K562 (cell line): Measurements from ENCODE around the gene TBRG4. TPM values are rescaled to one million over a fixed set of nuclear protein-coding genes. Genes with fewer than 3 reads are reported as not detected.
A peak's percentile ranks its signal among the peaks of the same experiment; 100 is the strongest.

Experiments
- BRF1 ChIP-seq: IDR thresholded peaks from 3 replicates; pipeline ENCODE4 v1.6.1; 2011; ENCODE audit warnings: borderline replicate concordance, mild to moderate bottlenecking; ENCODE audit not compliant: insufficient read length; ENCODE audit errors: extremely low read depth
- CHD1 ChIP-seq: fragments of 200-600 bp; sonication (generic); IDR thresholded peaks from one replicate; pipeline ENCODE4 v1.6.1; 2012; ENCODE audit warnings: mild to moderate bottlenecking, moderate library complexity, low read length, inconsistent platforms
- FOXJ2 ChIP-seq: fragments of 200-800 bp; sonication (Bioruptor generic); IDR thresholded peaks from 2 replicates; pipeline ENCODE4 v1.6.1; 2016; ENCODE audit warnings: missing genetic modification characterization, missing compliant biosample characterization
- POLR2A ChIP-seq: fragments of 450-650 bp; conservative IDR thresholded peaks from 2 replicates; pipeline ENCODE4 v1.6.1; 2016
- POLR2AphosphoS5 ChIP-seq: IDR thresholded peaks from 2 replicates; pipeline ENCODE4 v1.6.1; 2011; ENCODE audit warnings: mild to moderate bottlenecking, low read depth, low read length, moderate library complexity; ENCODE audit not compliant: control insufficient read depth, insufficient read depth
- SREBF2 ChIP-seq: sonication (generic); formaldehyde crosslinking; IDR thresholded peaks from 2 replicates; pipeline ENCODE4 v1.4.0; 2020; ENCODE audit warnings: mild to moderate bottlenecking, missing genetic modification reagents
- THRAP3 ChIP-seq: fragments of 450-650 bp; IDR thresholded peaks from 2 replicates; pipeline ENCODE4 v1.6.1; 2016; ENCODE audit warnings: mild to moderate bottlenecking, inconsistent platforms, borderline replicate concordance
- ZNF146 ChIP-seq: IDR thresholded peaks from one replicate; pipeline ENCODE4 v1.6.1; 2018; ENCODE audit warnings: missing compliant biosample characterization; ENCODE audit not compliant: unreplicated experiment
- ZNF561 ChIP-seq: fragments of 450-650 bp; formaldehyde crosslinking; conservative IDR thresholded peaks from 2 replicates; pipeline ENCODE4 v1.4.0; 2020; ENCODE audit warnings: mild to moderate bottlenecking, moderate library complexity
- ZZZ3 ChIP-seq: fragments of 450-650 bp; IDR thresholded peaks from 2 replicates; pipeline ENCODE4 v1.6.1; 2016; ENCODE audit warnings: antibody characterized with exemption, mild to moderate bottlenecking, moderate library complexity
- polyA plus RNA-seq, 8 experiments: library from polyadenylated mRNA; depleted of rRNA in 4 of 8; stranded (reverse) in 5 of 8; unstranded in 3 of 8; fragments of >200 nt; fragmentation: Nextera tagmentation in 2 of 8; fragmentation: Illumina TruSeq in 1 of 8; extraction: Ambion mirVana in 2 of 8; extraction: Trizol in 1 of 8; gene quantifications; 2 replicates each; pipeline versions ENCODE4 v1.2.1 to v1.2.3, GENCODE V29; 2011 to 2014; ENCODE audit warnings: inconsistent platforms in 1 of 8, missing spikeins in 1 of 8
- total RNA-seq, 7 experiments: library from RNA; depleted of rRNA in 6 of 7; stranded (reverse); fragments of >200 nt in 6 of 7; fragmentation: Illumina TruSeq in 2 of 7; extraction: Trizol in 2 of 7; gene quantifications; 2 replicates each; pipeline versions ENCODE4 v1.2.1 to v1.2.3, GENCODE V29; 2011 to 2021; ENCODE audit warnings: low replicate concordance in 1 of 7
- TF ChIP-seq, protein P1 (sequence below): fragments of 450-650 bp; formaldehyde crosslinking; IDR thresholded peaks from 2 replicates; pipeline ENCODE4 v1.4.0; 2020; ENCODE audit warnings: mild to moderate bottlenecking, moderate library complexity
- TF ChIP-seq, protein P2 (sequence below): fragments of 200-800 bp; sonication (Bioruptor generic); IDR thresholded peaks from 2 replicates; pipeline ENCODE4 v1.6.1; 2017; ENCODE audit warnings: missing genetic modification characterization, missing compliant biosample characterization
- TF ChIP-seq, protein P3 (sequence below): fragments of 200-600 bp; sonication (generic); IDR thresholded peaks from one replicate; pipeline ENCODE4 v1.6.1; 2012; ENCODE audit warnings: mild to moderate bottlenecking, low read depth, low read length, inconsistent platforms

The TBRG4 gene
- total and polyA plus RNA-seq, 9 of the 15 experiments (the other 6 are each of a cell fraction or from before 2014, with no cell fraction given): 11.2 to 322 (median 216) TPM

DNA sequence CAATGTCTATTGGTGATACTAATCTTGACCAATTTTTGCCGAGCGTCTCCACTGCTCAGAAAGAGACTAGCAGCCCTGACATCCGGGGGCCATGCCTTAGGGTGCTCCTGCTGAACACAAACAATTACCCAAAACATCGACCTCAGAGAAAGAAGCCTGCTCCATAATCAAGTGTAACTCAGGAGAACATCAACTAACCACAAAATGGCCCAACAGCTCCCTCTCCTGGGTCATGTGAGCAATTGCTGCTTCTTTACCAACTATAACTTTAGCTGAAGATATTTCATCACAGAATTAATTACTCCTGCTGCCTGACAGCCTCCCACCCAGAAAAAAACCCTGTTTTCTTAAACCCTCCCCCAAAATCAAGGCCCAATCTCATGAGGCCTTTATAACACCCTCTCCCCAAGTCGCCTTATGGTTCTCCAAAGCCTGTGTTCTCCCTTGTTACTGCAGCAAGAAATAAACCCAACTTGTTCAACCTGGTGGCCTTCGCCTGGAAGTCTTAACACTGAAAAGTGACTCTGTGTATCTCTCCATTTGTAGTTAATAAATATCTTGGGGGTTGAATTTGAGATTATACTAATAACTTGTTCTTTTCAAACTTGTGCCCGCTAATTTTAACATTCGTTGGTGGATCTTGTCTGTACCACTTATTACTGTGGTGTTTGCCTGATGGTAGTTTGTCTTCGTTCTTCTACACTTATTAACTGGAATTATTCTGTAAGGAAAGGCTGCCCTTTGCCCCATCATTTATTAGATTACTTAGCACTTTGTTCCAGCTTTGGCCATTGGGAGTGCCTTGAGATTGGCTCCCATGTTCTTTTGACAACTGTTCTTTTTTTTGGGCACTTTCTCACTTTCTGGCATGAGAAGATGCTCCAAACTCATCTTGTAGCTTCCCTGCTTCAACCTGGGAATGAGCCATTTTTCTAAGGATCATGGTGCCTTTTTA lies 24.9 kb upstream of the TBRG4 start (continued):
- TF ChIP-seq BRF1 (no peak), ZZZ3 (no peak), ZNF561 (CRISPR knock-in tag) (no peak), CHD1 (no peak), FOXJ2 (tag) (no peak), POLR2A (no peak), ZNF146 (CRISPR knock-in tag) (no peak), THRAP3 (no peak), SREBF2 (CRISPR knock-in tag) (no peak), POLR2AphosphoS5 (no peak)
- TF ChIP-seq, protein P1, sequence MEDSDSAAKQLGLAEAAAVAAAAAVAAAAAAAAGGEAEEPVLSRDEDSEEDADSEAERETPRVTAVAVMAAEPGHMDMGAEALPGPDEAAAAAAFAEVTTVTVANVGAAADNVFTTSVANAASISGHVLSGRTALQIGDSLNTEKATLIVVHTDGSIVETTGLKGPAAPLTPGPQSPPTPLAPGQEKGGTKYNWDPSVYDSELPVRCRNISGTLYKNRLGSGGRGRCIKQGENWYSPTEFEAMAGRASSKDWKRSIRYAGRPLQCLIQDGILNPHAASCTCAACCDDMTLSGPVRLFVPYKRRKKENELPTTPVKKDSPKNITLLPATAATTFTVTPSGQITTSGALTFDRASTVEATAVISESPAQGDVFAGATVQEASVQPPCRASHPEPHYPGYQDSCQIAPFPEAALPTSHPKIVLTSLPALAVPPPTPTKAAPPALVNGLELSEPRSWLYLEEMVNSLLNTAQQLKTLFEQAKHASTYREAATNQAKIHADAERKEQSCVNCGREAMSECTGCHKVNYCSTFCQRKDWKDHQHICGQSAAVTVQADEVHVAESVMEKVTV (CRISPR knock-in tag): peak; percentile 92
- TF ChIP-seq, protein P2, sequence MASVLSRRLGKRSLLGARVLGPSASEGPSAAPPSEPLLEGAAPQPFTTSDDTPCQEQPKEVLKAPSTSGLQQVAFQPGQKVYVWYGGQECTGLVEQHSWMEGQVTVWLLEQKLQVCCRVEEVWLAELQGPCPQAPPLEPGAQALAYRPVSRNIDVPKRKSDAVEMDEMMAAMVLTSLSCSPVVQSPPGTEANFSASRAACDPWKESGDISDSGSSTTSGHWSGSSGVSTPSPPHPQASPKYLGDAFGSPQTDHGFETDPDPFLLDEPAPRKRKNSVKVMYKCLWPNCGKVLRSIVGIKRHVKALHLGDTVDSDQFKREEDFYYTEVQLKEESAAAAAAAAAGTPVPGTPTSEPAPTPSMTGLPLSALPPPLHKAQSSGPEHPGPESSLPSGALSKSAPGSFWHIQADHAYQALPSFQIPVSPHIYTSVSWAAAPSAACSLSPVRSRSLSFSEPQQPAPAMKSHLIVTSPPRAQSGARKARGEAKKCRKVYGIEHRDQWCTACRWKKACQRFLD: no peak
- TF ChIP-seq, protein P3, sequence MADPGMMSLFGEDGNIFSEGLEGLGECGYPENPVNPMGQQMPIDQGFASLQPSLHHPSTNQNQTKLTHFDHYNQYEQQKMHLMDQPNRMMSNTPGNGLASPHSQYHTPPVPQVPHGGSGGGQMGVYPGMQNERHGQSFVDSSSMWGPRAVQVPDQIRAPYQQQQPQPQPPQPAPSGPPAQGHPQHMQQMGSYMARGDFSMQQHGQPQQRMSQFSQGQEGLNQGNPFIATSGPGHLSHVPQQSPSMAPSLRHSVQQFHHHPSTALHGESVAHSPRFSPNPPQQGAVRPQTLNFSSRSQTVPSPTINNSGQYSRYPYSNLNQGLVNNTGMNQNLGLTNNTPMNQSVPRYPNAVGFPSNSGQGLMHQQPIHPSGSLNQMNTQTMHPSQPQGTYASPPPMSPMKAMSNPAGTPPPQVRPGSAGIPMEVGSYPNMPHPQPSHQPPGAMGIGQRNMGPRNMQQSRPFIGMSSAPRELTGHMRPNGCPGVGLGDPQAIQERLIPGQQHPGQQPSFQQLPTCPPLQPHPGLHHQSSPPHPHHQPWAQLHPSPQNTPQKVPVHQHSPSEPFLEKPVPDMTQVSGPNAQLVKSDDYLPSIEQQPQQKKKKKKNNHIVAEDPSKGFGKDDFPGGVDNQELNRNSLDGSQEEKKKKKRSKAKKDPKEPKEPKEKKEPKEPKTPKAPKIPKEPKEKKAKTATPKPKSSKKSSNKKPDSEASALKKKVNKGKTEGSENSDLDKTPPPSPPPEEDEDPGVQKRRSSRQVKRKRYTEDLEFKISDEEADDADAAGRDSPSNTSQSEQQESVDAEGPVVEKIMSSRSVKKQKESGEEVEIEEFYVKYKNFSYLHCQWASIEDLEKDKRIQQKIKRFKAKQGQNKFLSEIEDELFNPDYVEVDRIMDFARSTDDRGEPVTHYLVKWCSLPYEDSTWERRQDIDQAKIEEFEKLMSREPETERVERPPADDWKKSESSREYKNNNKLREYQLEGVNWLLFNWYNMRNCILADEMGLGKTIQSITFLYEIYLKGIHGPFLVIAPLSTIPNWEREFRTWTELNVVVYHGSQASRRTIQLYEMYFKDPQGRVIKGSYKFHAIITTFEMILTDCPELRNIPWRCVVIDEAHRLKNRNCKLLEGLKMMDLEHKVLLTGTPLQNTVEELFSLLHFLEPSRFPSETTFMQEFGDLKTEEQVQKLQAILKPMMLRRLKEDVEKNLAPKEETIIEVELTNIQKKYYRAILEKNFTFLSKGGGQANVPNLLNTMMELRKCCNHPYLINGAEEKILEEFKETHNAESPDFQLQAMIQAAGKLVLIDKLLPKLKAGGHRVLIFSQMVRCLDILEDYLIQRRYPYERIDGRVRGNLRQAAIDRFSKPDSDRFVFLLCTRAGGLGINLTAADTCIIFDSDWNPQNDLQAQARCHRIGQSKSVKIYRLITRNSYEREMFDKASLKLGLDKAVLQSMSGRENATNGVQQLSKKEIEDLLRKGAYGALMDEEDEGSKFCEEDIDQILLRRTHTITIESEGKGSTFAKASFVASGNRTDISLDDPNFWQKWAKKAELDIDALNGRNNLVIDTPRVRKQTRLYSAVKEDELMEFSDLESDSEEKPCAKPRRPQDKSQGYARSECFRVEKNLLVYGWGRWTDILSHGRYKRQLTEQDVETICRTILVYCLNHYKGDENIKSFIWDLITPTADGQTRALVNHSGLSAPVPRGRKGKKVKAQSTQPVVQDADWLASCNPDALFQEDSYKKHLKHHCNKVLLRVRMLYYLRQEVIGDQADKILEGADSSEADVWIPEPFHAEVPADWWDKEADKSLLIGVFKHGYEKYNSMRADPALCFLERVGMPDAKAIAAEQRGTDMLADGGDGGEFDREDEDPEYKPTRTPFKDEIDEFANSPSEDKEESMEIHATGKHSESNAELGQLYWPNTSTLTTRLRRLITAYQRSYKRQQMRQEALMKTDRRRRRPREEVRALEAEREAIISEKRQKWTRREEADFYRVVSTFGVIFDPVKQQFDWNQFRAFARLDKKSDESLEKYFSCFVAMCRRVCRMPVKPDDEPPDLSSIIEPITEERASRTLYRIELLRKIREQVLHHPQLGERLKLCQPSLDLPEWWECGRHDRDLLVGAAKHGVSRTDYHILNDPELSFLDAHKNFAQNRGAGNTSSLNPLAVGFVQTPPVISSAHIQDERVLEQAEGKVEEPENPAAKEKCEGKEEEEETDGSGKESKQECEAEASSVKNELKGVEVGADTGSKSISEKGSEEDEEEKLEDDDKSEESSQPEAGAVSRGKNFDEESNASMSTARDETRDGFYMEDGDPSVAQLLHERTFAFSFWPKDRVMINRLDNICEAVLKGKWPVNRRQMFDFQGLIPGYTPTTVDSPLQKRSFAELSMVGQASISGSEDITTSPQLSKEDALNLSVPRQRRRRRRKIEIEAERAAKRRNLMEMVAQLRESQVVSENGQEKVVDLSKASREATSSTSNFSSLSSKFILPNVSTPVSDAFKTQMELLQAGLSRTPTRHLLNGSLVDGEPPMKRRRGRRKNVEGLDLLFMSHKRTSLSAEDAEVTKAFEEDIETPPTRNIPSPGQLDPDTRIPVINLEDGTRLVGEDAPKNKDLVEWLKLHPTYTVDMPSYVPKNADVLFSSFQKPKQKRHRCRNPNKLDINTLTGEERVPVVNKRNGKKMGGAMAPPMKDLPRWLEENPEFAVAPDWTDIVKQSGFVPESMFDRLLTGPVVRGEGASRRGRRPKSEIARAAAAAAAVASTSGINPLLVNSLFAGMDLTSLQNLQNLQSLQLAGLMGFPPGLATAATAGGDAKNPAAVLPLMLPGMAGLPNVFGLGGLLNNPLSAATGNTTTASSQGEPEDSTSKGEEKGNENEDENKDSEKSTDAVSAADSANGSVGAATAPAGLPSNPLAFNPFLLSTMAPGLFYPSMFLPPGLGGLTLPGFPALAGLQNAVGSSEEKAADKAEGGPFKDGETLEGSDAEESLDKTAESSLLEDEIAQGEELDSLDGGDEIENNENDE: no peak
